HepG2 (cell line): Measurements from ENCODE around the gene CMTM2. TPM values are rescaled to one million over a fixed set of nuclear protein-coding genes. Genes with fewer than 3 reads are reported as not detected.
A peak's percentile ranks its signal among the peaks of the same experiment; 100 is the strongest.

Source experiments
- ARID3A ChIP-seq: IDR thresholded peaks from 2 replicates; pipeline ENCODE4 v1.6.1; 2012; ENCODE audit warnings: low read depth, low read length, improper control_type of control experiment
- FOXP1 ChIP-seq, 2 experiments: fragments of 450-650 bp in 1 of 2; IDR thresholded peaks; 2 replicates each; pipeline ENCODE4 v1.6.1; 2017 to 2018; ENCODE audit warnings: antibody characterized with exemption in 1 of 2
- HDAC2 ChIP-seq: sonication (generic); formaldehyde crosslinking; IDR thresholded peaks from 2 replicates; pipeline ENCODE4 v1.4.0; 2020; ENCODE audit warnings: missing genetic modification reagents
- HNF1B ChIP-seq: sonication (generic); formaldehyde crosslinking; IDR thresholded peaks from 2 replicates; pipeline ENCODE4 v1.5.1; 2020; ENCODE audit warnings: mild to moderate bottlenecking, moderate library complexity, missing genetic modification reagents
- MED1 ChIP-seq: sonication (generic); formaldehyde crosslinking; IDR thresholded peaks from 2 replicates; pipeline ENCODE4 v1.4.0; 2020; ENCODE audit warnings: missing genetic modification reagents
- NCOA2 ChIP-seq: sonication (generic); formaldehyde crosslinking; IDR thresholded peaks from 2 replicates; pipeline ENCODE4 v1.8.0; 2022; ENCODE audit warnings: inconsistent platforms
- PAXIP1 ChIP-seq: sonication (generic); formaldehyde crosslinking; conservative IDR thresholded peaks from 2 replicates; pipeline ENCODE4 v1.4.0; 2020; ENCODE audit warnings: mild to moderate bottlenecking, missing genetic modification reagents, moderate library complexity
- RBM39 ChIP-seq: fragments of 200-400 bp; formaldehyde crosslinking; IDR thresholded peaks from one replicate; pipeline ENCODE4 v1.6.1; 2018; ENCODE audit warnings: antibody characterized with exemption, mild to moderate bottlenecking, low read depth, low read length; ENCODE audit not compliant: poor library complexity, severe bottlenecking
- SKI ChIP-seq: fragments of 450-650 bp; IDR thresholded peaks from one replicate; pipeline ENCODE4 v1.6.1; 2018; ENCODE audit warnings: mild to moderate bottlenecking; ENCODE audit not compliant: partially characterized antibody
- SOX6 ChIP-seq, 2 experiments: fragments of 450-650 bp in 1 of 2; sonication (generic) in 1 of 2; formaldehyde crosslinking in 1 of 2; IDR thresholded peaks; 2 replicates each; pipeline versions ENCODE4 v1.4.0 to v1.6.1; 2017 to 2020; ENCODE audit warnings: antibody characterized with exemption in 1 of 2, mild to moderate bottlenecking in 1 of 2, missing genetic modification reagents in 1 of 2
- TP53 ChIP-seq: sonication (generic); formaldehyde crosslinking; conservative IDR thresholded peaks from 2 replicates; pipeline ENCODE4 v1.4.0; 2020; ENCODE audit warnings: missing genetic modification reagents
- ZFP36L1 ChIP-seq: sonication (generic); formaldehyde crosslinking; IDR thresholded peaks from 2 replicates; pipeline ENCODE4 v1.8.0; 2022; ENCODE audit warnings: mild to moderate bottlenecking, missing genetic modification reagents, moderate library complexity
- ZNF260 ChIP-seq: sonication (generic); formaldehyde crosslinking; IDR thresholded peaks from 2 replicates; pipeline ENCODE4 v1.4.0; 2020; ENCODE audit warnings: missing genetic modification reagents, low read depth, mild to moderate bottlenecking, borderline replicate concordance
- ZNF687 ChIP-seq: sonication (generic); formaldehyde crosslinking; IDR thresholded peaks from 2 replicates; pipeline ENCODE4 v1.5.1; 2020; ENCODE audit warnings: mild to moderate bottlenecking, missing genetic modification reagents, moderate library complexity
- ZUFSP ChIP-seq: sonication (generic); formaldehyde crosslinking; IDR thresholded peaks from 2 replicates; pipeline ENCODE4 v1.9.0; 2021; ENCODE audit warnings: missing genetic modification reagents, mild to moderate bottlenecking, borderline replicate concordance
- polyA plus RNA-seq, 8 experiments: library from polyadenylated mRNA; depleted of rRNA in 3 of 8; stranded (reverse) in 7 of 8; unstranded in 1 of 8; fragments of >200 nt; fragmentation: Illumina TruSeq in 4 of 8; extraction: Trizol in 4 of 8; gene quantifications; 2 replicates each; pipeline versions ENCODE4 v1.2.1 to v1.2.3, GENCODE V29; 2011 to 2016; ENCODE audit warnings: low read depth in 4 of 8, missing spikeins in 1 of 8, mixed read lengths in 1 of 8; ENCODE audit not compliant: insufficient read depth in 1 of 8
- total RNA-seq, 5 experiments: library from RNA; depleted of rRNA; stranded (reverse); fragments of >200 nt; fragmentation: Illumina TruSeq; extraction: Trizol; gene quantifications; 2 replicates each; pipeline ENCODE4 v1.2.3, GENCODE V29; 2016; ENCODE audit warnings: low read depth in 1 of 5

Gene CMTM2
- total and polyA plus RNA-seq, 2 of the 13 experiments (the other 11 are each of a cell fraction or from before 2014, with no cell fraction given): not detected

- TF ChIP-seq FOXP1 (IDR thresholded peaks at IDR 0.05): 0 out of 2 replicates have a peak, but pooled peaks have one; percentile 9
- TF ChIP-seq FOXP1 (CRISPR knock-in tag; IDR thresholded peaks at IDR 0.05): peak; percentile 81
- TF ChIP-seq ZFP36L1: no peak
- no peak for TF ChIP-seq ZUFSP (CRISPR knock-in tag)
- peak; percentile 71; the same call in 1 of the 2 replicates for TF ChIP-seq ARID3A
- TF ChIP-seq RBM39: no peak
- TF ChIP-seq PAXIP1 (CRISPR knock-in tag): peak; percentile 68
- peak; percentile 48 for TF ChIP-seq SKI
- TF ChIP-seq HDAC2 (CRISPR knock-in tag): 0 out of 2 replicates have a peak, but pooled peaks have one; percentile 11
- TF ChIP-seq SOX6 (IDR thresholded peaks at IDR 0.05): no peak
- peak; percentile 9; the same call in 1 of the 2 replicates for TF ChIP-seq SOX6 (CRISPR knock-in tag; IDR thresholded peaks at IDR 0.05)
- TF ChIP-seq ZNF260: no peak
- TF ChIP-seq ZNF687 (CRISPR knock-in tag): no peak
- no peak for TF ChIP-seq TP53 (CRISPR knock-in tag)
- TF ChIP-seq MED1: 0 out of 2 replicates have a peak, but pooled peaks have one; percentile 40
- peak; percentile 19; the same call in 1 of the 2 replicates for TF ChIP-seq NCOA2 (CRISPR knock-in tag)
- no peak for TF ChIP-seq HNF1B (CRISPR knock-in tag)
Measured at GRCh38 chr16:66617010-66617434, 37.8 kb downstream of the CMTM2 start (continued).
